AG09319 (cell line): Measurements from ENCODE around the gene SIMC1.

Experiments used
- DNase-seq: peaks from one replicate; pipeline ENCODE4 v3.0.0-alpha.2; 2010; ENCODE audit warnings: low read depth; ENCODE audit errors: extremely low read depth
- TF ChIP-seq, protein P1 (sequence below): IDR thresholded peaks from 2 replicates; pipeline ENCODE4 v1.5.1; 2011; ENCODE audit warnings: low read depth, mild to moderate bottlenecking, inconsistent platforms, low read length, moderate library complexity

Gene SIMC1

DNA sequence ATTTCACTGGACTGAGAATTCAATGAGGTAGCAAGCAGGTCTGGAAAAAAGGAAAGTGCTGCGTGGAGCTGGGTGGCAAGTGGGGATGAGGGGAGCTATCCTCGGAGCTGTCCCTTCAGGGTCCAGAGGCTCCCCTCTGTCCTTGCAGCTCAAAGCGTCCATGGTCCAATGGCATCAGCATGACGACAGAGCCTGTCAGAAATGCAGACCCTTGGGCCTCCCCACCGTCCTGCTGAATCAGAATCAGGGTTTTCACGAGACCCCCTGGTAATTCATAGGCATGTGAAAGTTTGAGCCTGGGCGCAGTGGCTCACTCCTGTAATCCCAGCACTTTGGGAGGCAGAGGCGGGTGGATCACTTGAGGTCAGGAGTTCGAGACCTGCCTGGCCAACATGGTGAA is 155.9 kb downstream of the SIMC1 start:
- TF ChIP-seq, protein P1, sequence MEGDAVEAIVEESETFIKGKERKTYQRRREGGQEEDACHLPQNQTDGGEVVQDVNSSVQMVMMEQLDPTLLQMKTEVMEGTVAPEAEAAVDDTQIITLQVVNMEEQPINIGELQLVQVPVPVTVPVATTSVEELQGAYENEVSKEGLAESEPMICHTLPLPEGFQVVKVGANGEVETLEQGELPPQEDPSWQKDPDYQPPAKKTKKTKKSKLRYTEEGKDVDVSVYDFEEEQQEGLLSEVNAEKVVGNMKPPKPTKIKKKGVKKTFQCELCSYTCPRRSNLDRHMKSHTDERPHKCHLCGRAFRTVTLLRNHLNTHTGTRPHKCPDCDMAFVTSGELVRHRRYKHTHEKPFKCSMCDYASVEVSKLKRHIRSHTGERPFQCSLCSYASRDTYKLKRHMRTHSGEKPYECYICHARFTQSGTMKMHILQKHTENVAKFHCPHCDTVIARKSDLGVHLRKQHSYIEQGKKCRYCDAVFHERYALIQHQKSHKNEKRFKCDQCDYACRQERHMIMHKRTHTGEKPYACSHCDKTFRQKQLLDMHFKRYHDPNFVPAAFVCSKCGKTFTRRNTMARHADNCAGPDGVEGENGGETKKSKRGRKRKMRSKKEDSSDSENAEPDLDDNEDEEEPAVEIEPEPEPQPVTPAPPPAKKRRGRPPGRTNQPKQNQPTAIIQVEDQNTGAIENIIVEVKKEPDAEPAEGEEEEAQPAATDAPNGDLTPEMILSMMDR, result no peak

GRCh38 chr5:176394881-176395675 is 156.9 kb downstream of the SIMC1 start:
- DNase-seq, result no peak
- TF ChIP-seq, protein P1, result no peak

More for the DNA sequence above, 155.9 kb downstream of the SIMC1 start:
- no peak for DNase-seq
